ENCODE measurements around the gene SEC61G.

Gene SEC61G

DNA sequence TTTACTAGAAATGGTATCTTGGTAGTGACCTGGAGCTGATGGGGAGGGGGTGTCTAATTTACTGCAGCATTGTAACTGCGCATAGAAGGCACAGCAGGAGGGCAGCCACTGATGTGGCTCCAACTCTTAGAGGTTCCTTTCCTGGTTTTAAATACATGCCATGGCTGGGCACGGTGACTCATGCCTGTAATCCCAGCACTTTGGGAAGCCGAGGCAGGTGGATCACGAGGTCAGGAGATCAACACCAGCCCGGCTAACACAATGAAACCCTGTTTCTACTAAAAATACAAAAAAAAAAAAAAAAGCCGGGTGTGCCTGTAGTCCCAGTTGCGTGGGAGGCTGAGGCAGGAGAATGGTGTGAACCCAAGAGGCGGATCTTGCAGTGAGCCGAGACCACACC is 19.2 kb upstream of the SEC61G start:
- H3K27me3 ChIP-seq (ENCODE audit: insufficient read depth, low read length) = no peaks in the 10 kb centered on the region
- no peak overlapping the region for H3K9ac ChIP-seq (ENCODE audit: low read length)
- DNase-seq = no peak
- H3K18ac ChIP-seq (ENCODE audit: low read length) = no peak overlapping the region
- H4K12ac ChIP-seq (ENCODE audit: low read depth, low read length) = no peak overlapping the region
- no peak overlapping the region for H2AK5ac ChIP-seq (ENCODE audit: low read length)
- H2BK5ac ChIP-seq (ENCODE audit: low read depth, low read length, poor library complexity) = no peak overlapping the region
- no peak overlapping the region for H4K91ac ChIP-seq (ENCODE audit: low read depth, low read length)
- no peaks in the 10 kb centered on the region for H3K79me1 ChIP-seq (ENCODE audit: low read length)
- H3K4me1 ChIP-seq (ENCODE audit: control insufficient read depth in 1 of 2, insufficient read depth in 2 of 2, low read length in 2 of 2) = peaks cover 0 to 4% of the 10 kb centered on the region in 2 experiments
- H2AFZ ChIP-seq (ENCODE audit: insufficient read depth, low read length, poor library complexity) = no peak overlapping the region
- H3K14ac ChIP-seq (ENCODE audit: low read length) = no peak overlapping the region
- H3K4me2 ChIP-seq (ENCODE audit: low read length) = no peak overlapping the region
- no peak overlapping the region for H3K4ac ChIP-seq (ENCODE audit: low read depth, low read length)
- no CpG with 5 or more reads among the region's 9 CpGs for WGBS (ENCODE audit: extremely low coverage, insufficient coverage, insufficient read length)
- no peak overlapping the region for H3K4me3 ChIP-seq (ENCODE audit: low read depth, low read length)
- H2BK120ac ChIP-seq (ENCODE audit: insufficient read depth, low read length, poor library complexity) = no peak overlapping the region
- no peak overlapping the region for H4K8ac ChIP-seq (ENCODE audit: low read depth, low read length)
- H3K36me3 ChIP-seq (ENCODE audit: control insufficient read depth in 1 of 2, insufficient read depth in 2 of 2, low read length in 2 of 2) = no peaks in the 10 kb centered on the region
- H2BK12ac ChIP-seq (ENCODE audit: low read length) = no peak overlapping the region
- peaks cover 2% of the 10 kb centered on the region for H3K9me3 ChIP-seq (ENCODE audit: insufficient read depth, low read depth, low read length)
- H3K27ac ChIP-seq (ENCODE audit: low read depth, low read length) = no peak overlapping the region
- no peak overlapping the region for H3K23ac ChIP-seq (ENCODE audit: low read length)
- H3K79me2 ChIP-seq (ENCODE audit: control insufficient read depth, insufficient read depth, low read length, poor library complexity) = no peaks in the 10 kb centered on the region

- Histone ChIP-seq H3K18ac (ENCODE audit: low read length) (no peak overlapping the region), H4K8ac (ENCODE audit: low read depth, low read length) (no peak overlapping the region), H3K4ac (ENCODE audit: low read depth, low read length) (no peak overlapping the region), H3K36me3 (ENCODE audit: control insufficient read depth in 1 of 2, insufficient read depth in 2 of 2, low read length in 2 of 2) (no peaks in the 10 kb centered on the region), H3K27me3 (ENCODE audit: insufficient read depth, low read length) (no peaks in the 10 kb centered on the region), H3K4me2 (ENCODE audit: low read length) (no peak overlapping the region), H3K27ac (ENCODE audit: low read depth, low read length) (no peak overlapping the region), H4K12ac (ENCODE audit: low read depth, low read length) (no peak overlapping the region), H2BK5ac (ENCODE audit: low read depth, low read length, poor library complexity) (no peak overlapping the region), H2BK120ac (ENCODE audit: insufficient read depth, low read length, poor library complexity) (no peak overlapping the region), H4K91ac (ENCODE audit: low read depth, low read length) (no peak overlapping the region), H2AK5ac (ENCODE audit: low read length) (no peak overlapping the region), H3K23ac (ENCODE audit: low read length) (no peak overlapping the region), H3K79me1 (ENCODE audit: low read length) (no peaks in the 10 kb centered on the region), H2AFZ (ENCODE audit: insufficient read depth, low read length, poor library complexity) (no peak overlapping the region), H3K9me3 (ENCODE audit: insufficient read depth, low read depth, low read length) (peaks cover 2% of the 10 kb centered on the region), H2BK12ac (ENCODE audit: low read length) (no peak overlapping the region), H3K14ac (ENCODE audit: low read length) (no peak overlapping the region), H3K4me1 (ENCODE audit: control insufficient read depth in 1 of 2, insufficient read depth in 2 of 2, low read length in 2 of 2) (no peaks in the 10 kb centered on the region), H3K79me2 (ENCODE audit: control insufficient read depth, insufficient read depth, low read length, poor library complexity) (no peaks in the 10 kb centered on the region), H3K4me3 (ENCODE audit: low read depth, low read length) (no peak overlapping the region), H3K9ac (ENCODE audit: low read length) (no peak overlapping the region)
- WGBS (ENCODE audit: extremely low coverage, insufficient coverage, insufficient read length) = no CpG with 5 or more reads among the region's 18 CpGs
- no peak for DNase-seq
Observed at GRCh38 chr7:54774785-54775740, 16.1 kb upstream of the SEC61G start.

GRCh38 chr7:54773472-54774399 is 14.7 kb upstream of the SEC61G start:
- H2BK5ac ChIP-seq (ENCODE audit: low read depth, low read length, poor library complexity) = no peak overlapping the region
- no peak overlapping the region for H2AK5ac ChIP-seq (ENCODE audit: low read length)
- H3K4ac ChIP-seq (ENCODE audit: low read depth, low read length) = no peak overlapping the region
- H2BK120ac ChIP-seq (ENCODE audit: insufficient read depth, low read length, poor library complexity) = no peak overlapping the region
- DNase-seq = peak; percentile 87 to 97
- H3K4me3 ChIP-seq (ENCODE audit: low read depth, low read length) = no peak overlapping the region
- no CpG with 5 or more reads among the region's 18 CpGs for WGBS (ENCODE audit: extremely low coverage, insufficient coverage, insufficient read length)
- H3K4me2 ChIP-seq (ENCODE audit: low read length) = no peak overlapping the region
- H2BK12ac ChIP-seq (ENCODE audit: low read length) = no peak overlapping the region
- no peak overlapping the region for H2AFZ ChIP-seq (ENCODE audit: insufficient read depth, low read length, poor library complexity)
- no peak overlapping the region for H4K8ac ChIP-seq (ENCODE audit: low read depth, low read length)
- H3K18ac ChIP-seq (ENCODE audit: low read length) = no peak overlapping the region
- H4K12ac ChIP-seq (ENCODE audit: low read depth, low read length) = no peak overlapping the region
- H4K91ac ChIP-seq (ENCODE audit: low read depth, low read length) = no peak overlapping the region
- no peak overlapping the region for H3K14ac ChIP-seq (ENCODE audit: low read length)
- H3K23ac ChIP-seq (ENCODE audit: low read length) = no peak overlapping the region
- H3K27me3 ChIP-seq (ENCODE audit: insufficient read depth, low read length) = no peaks in the 10 kb centered on the region
- H3K9ac ChIP-seq (ENCODE audit: low read length) = no peak overlapping the region
- H3K27ac ChIP-seq (ENCODE audit: low read depth, low read length) = no peak overlapping the region
- no peaks in the 10 kb centered on the region for H3K79me2 ChIP-seq (ENCODE audit: control insufficient read depth, insufficient read depth, low read length, poor library complexity)
- H3K9me3 ChIP-seq (ENCODE audit: insufficient read depth, low read depth, low read length) = peaks cover 2% of the 10 kb centered on the region
- H3K36me3 ChIP-seq (ENCODE audit: control insufficient read depth in 1 of 2, insufficient read depth in 2 of 2, low read length in 2 of 2) = no peaks in the 10 kb centered on the region
- H3K79me1 ChIP-seq (ENCODE audit: low read length) = no peaks in the 10 kb centered on the region
- H3K4me1 ChIP-seq (ENCODE audit: control insufficient read depth in 1 of 2, insufficient read depth in 2 of 2, low read length in 2 of 2) = no peaks in the 10 kb centered on the region

DNA sequence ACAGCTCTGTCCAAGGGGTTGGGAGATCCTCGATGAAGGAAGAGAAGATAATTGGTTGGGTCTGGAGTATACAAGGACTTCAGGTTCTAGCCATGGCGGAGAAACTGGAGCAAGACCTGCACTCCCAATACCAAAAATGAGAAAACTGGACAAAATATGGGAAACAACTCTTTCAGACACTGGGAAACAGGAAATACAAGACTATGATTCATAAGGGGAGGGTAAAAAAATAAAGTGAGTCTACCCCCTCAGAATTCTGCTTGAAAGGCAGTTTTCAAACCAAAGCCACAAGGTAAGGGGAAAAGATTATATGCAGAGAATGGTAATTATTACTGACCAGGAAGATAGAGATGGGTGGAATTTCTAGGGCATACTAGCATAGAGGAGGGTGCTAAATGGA is 10.2 kb upstream of the SEC61G start:
- Histone ChIP-seq H3K36me3 (ENCODE audit: control insufficient read depth in 1 of 2, insufficient read depth in 2 of 2, low read length in 2 of 2) (no peaks in the 10 kb centered on the region), H3K27ac (ENCODE audit: low read depth, low read length) (no peak overlapping the region), H3K79me1 (ENCODE audit: low read length) (no peaks in the 10 kb centered on the region), H2AK5ac (ENCODE audit: low read length) (no peak overlapping the region), H3K9me3 (ENCODE audit: insufficient read depth, low read depth, low read length) (no peaks in the 10 kb centered on the region), H2BK120ac (ENCODE audit: insufficient read depth, low read length, poor library complexity) (no peak overlapping the region), H3K4me1 (ENCODE audit: control insufficient read depth in 1 of 2, insufficient read depth in 2 of 2, low read length in 2 of 2) (no peaks in the 10 kb centered on the region), H4K91ac (ENCODE audit: low read depth, low read length) (no peak overlapping the region), H2BK12ac (ENCODE audit: low read length) (no peak overlapping the region), H3K18ac (ENCODE audit: low read length) (no peak overlapping the region), H2AFZ (ENCODE audit: insufficient read depth, low read length, poor library complexity) (no peak overlapping the region), H3K23ac (ENCODE audit: low read length) (no peak overlapping the region), H3K27me3 (ENCODE audit: insufficient read depth, low read length) (no peaks in the 10 kb centered on the region), H3K4me3 (ENCODE audit: low read depth, low read length) (no peak overlapping the region), H4K12ac (ENCODE audit: low read depth, low read length) (no peak overlapping the region), H3K79me2 (ENCODE audit: control insufficient read depth, insufficient read depth, low read length, poor library complexity) (no peaks in the 10 kb centered on the region), H3K4ac (ENCODE audit: low read depth, low read length) (no peak overlapping the region), H4K8ac (ENCODE audit: low read depth, low read length) (no peak overlapping the region), H2BK5ac (ENCODE audit: low read depth, low read length, poor library complexity) (no peak overlapping the region), H3K14ac (ENCODE audit: low read length) (no peak overlapping the region), H3K4me2 (ENCODE audit: low read length) (no peak overlapping the region), H3K9ac (ENCODE audit: low read length) (no peak overlapping the region)
- no CpG with 5 or more reads among the region's 2 CpGs for WGBS (ENCODE audit: extremely low coverage, insufficient coverage, insufficient read length)
- DNase-seq = peak in 1 of 2 donors; percentile 55

Data from trophoblast cell (in vitro differentiated cells and primary cell).